Measurements from ENCODE around the gene PITPNC1.

PITPNC1 gene

DNA sequence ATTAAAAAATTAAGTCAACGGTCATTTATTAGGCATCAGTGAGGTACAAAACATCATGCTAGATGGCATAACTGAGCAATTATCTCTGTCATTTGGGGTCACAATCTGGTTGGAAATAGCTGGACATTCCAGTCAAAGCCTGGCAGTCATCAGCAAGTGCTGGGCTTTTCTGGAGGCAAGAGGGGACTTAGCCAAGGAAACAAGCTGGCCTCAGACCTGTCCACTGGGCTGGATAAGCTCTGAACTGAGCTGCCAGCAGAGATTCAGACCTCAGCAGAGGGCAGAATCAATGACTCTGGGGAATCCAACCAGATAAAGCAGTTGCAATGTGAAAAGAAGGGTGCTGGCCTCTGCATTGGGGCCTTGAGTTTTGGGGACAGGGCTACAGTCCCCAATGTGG is 178.8 kb downstream of the PITPNC1 start:
- no peak overlapping the region for H3K4me3 ChIP-seq (ENCODE audit: control insufficient read depth, low read depth, low read length)
- TF ChIP-seq, protein P1, sequence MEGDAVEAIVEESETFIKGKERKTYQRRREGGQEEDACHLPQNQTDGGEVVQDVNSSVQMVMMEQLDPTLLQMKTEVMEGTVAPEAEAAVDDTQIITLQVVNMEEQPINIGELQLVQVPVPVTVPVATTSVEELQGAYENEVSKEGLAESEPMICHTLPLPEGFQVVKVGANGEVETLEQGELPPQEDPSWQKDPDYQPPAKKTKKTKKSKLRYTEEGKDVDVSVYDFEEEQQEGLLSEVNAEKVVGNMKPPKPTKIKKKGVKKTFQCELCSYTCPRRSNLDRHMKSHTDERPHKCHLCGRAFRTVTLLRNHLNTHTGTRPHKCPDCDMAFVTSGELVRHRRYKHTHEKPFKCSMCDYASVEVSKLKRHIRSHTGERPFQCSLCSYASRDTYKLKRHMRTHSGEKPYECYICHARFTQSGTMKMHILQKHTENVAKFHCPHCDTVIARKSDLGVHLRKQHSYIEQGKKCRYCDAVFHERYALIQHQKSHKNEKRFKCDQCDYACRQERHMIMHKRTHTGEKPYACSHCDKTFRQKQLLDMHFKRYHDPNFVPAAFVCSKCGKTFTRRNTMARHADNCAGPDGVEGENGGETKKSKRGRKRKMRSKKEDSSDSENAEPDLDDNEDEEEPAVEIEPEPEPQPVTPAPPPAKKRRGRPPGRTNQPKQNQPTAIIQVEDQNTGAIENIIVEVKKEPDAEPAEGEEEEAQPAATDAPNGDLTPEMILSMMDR (conservative IDR thresholded peaks at IDR 0.05; ENCODE audit: control insufficient read depth, insufficient read depth, low read depth, low read length): no peak
- DNase-seq (ENCODE audit: low read depth): no peak

DNA sequence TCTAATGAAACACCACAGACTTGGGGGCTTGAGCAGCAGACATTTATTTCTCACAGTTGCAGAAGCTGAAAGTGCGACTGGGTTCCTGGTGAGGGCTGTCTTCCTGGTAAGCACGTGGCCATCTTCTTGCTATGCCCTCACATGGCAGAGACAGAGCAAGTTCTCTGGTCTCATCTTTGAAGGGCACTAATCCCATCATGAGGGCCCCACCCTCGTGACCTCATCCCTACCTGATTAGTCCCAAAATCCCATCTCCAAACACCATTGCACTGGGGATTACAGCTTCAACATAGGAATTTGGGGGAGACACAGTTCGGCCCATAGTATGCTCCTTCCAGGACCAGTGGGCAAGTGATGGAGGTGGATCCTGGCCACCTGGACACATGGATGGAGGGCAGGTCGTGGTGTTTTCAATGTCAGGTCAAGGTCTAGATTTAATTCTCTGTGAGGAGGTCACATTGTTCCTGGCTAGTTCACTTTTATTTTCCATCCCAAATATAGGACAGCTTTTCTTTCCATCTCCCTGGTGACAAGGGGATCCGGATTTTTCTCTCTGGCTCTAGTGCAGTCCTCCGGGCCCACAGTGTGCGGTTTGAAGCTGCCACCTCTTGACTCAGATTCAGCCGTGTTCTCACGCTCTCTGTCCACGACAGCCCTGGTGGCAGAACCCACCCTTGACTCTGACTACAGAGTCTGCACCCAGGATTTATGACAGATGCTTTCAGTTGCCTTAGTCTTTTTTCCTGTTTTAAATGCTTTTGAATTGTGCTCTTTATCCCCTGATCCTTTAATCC is 180.2 kb downstream of the PITPNC1 start:
- TF ChIP-seq, protein P1 (conservative IDR thresholded peaks at IDR 0.05; ENCODE audit: control insufficient read depth, insufficient read depth, low read depth, low read length): no peak
- H3K4me3 ChIP-seq (ENCODE audit: control insufficient read depth, low read depth, low read length): no peak overlapping the region
- DNase-seq (ENCODE audit: low read depth): no peak

DNA sequence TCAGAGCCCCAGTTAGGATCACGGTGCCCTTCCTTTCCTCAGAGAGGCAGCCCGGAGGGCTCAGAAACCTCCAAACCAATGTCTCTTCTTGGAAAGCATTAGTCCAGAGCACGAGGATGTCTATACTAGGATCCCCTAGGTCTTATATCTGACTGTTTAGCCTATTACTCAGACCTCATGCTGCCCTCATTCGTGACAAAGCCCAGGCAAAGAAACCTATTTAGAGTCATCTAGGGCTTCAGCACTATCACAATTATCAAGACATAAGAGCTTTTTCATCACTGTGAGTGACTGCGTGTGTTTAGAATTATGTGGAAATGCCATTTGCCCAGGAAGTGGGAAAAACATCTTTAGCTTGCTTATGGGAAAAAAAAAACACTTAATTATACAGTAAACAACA is 180.8 kb downstream of the PITPNC1 start:
- peak; percentile 43 for DNase-seq (ENCODE audit: low read depth)
- no peak overlapping the region for H3K4me3 ChIP-seq (ENCODE audit: control insufficient read depth, low read depth, low read length)
- TF ChIP-seq, protein P1 (conservative IDR thresholded peaks at IDR 0.05; ENCODE audit: control insufficient read depth, insufficient read depth, low read depth, low read length): no peak

DNA sequence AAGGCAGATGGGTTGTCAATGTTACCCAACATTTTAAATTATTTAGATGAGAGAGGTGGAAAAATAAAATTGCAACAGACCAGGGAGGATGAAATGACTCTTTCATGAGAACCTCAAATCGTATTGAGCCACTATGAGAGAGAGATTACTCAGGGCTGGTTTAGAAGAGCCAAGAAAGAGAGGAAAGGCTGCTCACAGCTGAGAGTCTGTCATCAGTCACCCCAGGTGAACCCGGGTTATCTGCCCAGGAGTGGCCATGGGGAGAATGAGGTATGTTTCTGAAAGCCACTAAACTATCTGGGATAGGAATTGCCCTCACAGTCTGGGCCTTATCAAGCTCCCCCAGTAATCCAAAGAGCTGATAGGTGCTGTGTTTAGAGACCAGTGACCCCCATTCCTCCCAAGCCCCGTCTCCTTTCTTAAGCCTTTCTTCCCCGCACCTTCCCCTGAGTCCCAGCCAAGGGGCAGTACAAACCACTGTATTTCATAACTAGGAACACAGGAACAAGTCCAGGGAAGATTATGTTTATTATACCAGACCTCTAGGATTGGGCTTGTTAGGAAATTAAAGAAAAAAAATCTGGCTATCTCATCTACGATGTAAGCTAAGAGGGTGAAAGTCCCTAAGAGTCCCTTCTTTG is 181.8 kb downstream of the PITPNC1 start:
- no peak overlapping the region for H3K4me3 ChIP-seq (ENCODE audit: control insufficient read depth, low read depth, low read length)
- TF ChIP-seq, protein P1 (conservative IDR thresholded peaks at IDR 0.05; ENCODE audit: control insufficient read depth, insufficient read depth, low read depth, low read length): no peak
- DNase-seq (ENCODE audit: low read depth): peak; percentile 79

DNA sequence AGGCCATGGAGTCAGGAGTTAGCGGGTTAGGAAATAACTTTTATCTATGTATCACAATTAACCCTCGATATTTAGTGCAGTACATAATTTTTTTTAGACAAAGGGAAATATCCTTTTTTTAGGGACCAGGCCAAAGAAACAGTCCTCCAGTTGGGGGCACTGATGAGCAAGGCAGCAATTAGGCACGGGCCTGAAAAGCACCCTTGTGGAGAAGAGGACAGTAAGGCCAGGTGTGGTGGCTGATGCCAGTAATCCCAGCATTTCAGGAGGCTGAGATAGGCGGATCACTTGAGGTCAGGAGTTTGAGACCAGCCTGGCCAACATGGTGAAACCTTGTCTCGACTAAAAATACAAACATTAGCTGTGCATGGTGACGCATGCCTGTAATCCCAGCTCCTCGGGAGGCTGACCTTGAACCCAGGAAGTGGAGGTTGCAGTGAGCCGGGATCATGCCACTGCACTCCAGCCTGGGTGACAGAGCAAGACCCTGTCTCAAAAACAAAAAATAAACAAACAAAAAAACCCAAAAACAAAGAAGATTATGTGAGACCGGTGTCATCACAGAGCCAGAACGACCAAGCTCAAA is 182.4 kb downstream of the PITPNC1 start:
- H3K4me3 ChIP-seq (ENCODE audit: control insufficient read depth, low read depth, low read length): no peak overlapping the region
- no peak for DNase-seq (ENCODE audit: low read depth)
- TF ChIP-seq, protein P1 (conservative IDR thresholded peaks at IDR 0.05; ENCODE audit: control insufficient read depth, insufficient read depth, low read depth, low read length): no peak

DNA sequence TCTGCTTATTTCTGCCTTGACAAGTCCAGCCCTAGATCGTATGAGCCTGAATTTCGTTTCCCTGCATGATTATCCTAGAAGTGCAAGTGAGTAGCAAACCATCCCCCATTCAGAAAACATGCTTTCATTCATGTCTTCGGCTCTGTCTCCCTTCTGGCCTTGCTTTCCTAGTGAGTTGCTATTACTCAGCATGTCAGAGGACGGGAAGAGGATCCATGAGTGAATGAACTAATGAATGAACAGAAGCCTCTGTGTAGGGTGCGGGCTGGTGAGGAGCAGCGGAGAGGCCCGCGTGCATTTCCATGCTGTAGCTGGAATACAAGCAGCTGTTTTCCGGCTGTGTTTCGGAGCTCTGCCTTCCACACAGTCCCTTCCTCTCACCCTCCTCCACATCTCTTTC is 184.9 kb downstream of the PITPNC1 start:
- no peak overlapping the region for H3K4me3 ChIP-seq (ENCODE audit: control insufficient read depth, low read depth, low read length)
- no peak for DNase-seq (ENCODE audit: low read depth)
- TF ChIP-seq, protein P1 (conservative IDR thresholded peaks at IDR 0.05; ENCODE audit: control insufficient read depth, insufficient read depth, low read depth, low read length): no peak

Data from fibroblast of mammary gland (primary cell).